GM12872 (cell line): ENCODE results near the gene MAPRE3.
A peak's percentile ranks its signal among the peaks of the same experiment; 100 is the strongest.

Experiments
- TF ChIP-seq, protein P1 (sequence below): IDR thresholded peaks from 3 replicates; pipeline ENCODE4 v1.5.1; 2011; ENCODE audit warnings: low read depth, mild to moderate bottlenecking, low read length, moderate library complexity; ENCODE audit not compliant: insufficient read depth

Gene MAPRE3

DNA sequence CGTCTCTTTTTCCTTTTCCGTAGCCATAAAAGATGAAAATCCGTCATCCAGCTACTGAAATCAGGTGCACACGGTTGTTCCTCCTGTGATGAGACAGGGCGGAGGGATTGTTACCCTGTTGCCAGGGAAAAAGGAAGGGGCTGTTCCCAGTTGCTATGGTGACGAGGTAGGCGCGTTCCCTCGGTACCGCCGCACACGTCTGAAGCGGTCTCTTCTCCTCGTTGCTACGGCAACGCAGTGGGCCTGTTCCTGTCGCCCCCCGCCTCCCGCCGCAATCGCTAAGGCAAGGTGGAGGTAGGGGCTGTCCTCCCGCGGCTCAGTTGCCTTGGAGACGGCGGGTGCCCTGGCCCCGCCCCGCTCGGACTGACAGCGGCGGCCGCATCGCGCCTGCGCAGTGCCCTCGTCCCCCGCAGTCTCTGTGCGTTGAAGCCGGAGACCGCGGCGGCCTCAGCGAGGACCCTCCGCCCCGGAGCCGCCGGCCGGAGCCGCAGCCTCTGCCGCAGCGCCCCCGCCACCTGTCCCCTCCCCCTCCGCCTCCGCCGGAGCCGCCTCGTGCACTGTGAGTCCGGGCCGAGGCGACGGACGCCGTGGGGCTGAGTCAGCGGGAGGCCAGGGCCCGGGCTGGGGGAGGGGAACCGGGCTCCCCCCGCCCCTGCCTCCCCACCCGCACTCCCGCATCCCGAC is at the start of gene MAPRE3:
TSS of gene MAPRE3 (plus strand) at position 394 of the 684 bp plus-strand sequence. CDS start 51,582 bp downstream, outside the sequence.
- TF ChIP-seq, protein P1, sequence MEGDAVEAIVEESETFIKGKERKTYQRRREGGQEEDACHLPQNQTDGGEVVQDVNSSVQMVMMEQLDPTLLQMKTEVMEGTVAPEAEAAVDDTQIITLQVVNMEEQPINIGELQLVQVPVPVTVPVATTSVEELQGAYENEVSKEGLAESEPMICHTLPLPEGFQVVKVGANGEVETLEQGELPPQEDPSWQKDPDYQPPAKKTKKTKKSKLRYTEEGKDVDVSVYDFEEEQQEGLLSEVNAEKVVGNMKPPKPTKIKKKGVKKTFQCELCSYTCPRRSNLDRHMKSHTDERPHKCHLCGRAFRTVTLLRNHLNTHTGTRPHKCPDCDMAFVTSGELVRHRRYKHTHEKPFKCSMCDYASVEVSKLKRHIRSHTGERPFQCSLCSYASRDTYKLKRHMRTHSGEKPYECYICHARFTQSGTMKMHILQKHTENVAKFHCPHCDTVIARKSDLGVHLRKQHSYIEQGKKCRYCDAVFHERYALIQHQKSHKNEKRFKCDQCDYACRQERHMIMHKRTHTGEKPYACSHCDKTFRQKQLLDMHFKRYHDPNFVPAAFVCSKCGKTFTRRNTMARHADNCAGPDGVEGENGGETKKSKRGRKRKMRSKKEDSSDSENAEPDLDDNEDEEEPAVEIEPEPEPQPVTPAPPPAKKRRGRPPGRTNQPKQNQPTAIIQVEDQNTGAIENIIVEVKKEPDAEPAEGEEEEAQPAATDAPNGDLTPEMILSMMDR = no peak

DNA sequence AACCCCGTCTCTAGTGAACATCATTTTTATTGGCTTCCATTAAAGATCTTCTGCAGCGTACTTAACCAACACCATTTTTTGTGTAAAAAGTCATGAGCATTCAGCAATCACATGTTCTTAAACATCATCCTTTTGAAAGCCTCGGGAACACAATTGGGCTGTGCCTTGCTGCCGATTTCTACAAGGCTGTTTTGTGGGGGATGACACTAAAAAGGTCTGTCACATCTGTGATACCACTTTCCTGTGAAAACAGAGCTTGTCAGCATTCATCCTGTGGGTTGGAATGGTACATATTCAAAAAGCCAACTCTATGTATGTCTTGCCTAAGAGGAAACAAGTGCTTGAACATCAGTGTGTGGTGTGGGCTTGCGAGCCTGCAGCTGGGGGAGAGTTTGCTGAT is 49.1 kb upstream of the MAPRE3 start:
- TF ChIP-seq, protein P1 = no peak

DNA sequence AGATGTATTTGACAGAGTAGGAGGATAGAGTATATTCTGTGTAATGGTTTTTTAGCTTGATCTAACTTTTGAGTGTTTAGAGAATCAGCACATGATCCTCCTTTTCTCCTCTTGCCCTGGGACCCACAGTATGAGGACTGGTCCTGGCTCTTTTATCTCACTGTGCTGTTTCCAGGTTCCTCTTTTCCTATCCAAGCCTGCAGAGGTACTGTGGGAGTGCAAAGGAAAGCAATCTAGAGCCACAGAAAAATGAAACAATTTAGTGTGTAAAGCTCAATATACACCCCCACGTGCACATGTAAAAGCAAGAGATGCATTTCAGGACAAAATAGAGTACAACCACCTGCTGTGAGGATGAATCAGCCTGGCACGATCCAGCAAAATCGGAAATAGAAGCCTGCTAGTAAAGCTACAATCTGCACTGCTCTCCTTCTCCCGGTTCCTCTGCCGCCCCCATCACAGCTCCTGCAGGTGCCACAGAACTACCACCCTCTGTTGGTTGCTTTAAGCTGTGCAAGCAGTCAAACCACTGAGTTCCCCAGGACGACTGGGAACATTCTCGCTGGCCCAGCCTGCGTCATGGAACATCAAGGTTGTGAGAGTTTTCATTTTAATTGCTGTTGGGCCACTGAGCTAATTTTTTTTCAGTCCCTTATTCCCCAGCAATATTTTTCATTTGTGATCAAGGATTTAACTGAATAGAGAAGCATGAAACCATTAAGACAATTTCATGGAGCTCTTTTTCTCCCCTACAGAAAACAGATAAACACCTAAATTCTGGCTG is 47.8 kb upstream of the MAPRE3 start:
- TF ChIP-seq, protein P1 = peak; percentile 76

DNA sequence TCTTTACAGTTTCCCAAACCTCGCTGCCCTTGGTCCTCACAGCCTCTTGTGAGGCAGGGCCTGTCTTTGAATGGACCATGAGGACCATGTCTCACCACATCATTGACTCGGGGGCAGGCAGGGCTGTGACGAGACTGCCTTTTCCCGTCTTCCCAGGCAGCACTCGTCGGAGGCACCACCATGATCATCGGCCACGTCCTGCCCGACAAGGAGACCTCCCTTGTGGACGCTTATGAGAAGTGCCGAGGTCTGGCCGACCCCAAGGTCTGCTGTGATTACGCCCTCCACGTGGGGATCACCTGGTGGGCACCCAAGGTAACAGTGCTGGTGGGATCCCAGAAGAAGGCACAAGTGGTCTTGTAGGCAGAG is 45.7 kb upstream of the MAPRE3 start:
- TF ChIP-seq, protein P1 = no peak

DNA sequence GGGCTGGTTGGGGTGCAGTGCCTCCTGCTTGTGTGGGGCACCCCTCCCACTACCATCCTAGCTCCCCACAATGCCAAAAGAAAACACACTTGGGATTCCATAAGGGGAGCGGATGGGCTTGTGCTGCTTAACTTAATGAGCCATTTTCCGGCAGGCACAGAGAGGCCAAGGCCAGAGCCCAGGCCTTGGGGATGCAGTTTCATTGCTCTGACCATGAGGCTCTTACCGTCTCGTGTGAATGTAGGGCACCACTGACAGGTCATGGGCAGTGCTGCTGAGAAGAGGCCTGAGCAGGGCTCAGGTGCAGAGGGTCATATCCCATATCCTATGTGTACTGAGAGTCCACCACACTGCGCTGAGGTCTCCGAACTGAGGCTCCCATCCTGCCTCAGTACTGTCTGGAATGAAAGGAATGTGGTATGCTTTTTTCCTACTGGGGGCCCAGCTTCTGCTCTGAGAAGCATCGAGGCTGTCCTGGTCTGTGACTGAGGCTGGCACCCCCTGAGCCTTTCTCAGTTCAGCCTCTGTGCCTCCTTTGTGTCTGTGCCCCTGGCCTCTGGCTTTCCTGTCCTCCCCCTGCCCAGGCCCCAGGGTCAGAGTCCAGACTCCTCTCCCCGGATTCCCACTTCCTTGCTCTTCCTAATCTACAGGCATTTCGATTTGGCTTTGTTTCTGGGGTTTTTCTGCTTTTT is 45.2 kb upstream of the MAPRE3 start:
- TF ChIP-seq, protein P1 = no peak

DNA sequence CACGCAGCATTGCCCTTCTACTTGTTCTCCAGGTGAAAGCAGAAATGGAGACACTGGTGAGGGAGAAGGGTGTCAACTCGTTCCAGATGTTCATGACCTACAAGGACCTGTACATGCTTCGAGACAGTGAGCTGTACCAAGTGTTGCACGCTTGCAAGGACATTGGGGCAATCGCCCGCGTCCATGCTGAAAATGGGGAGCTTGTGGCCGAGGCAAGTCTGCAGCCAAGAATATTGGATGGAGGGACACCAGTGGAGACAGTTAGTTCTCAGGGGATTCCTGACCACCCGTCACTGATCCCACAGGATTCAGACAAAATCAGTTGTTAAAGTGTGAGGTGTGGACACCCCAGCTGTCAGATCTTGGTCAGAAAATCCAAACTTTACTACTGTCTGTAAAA is 43.2 kb upstream of the MAPRE3 start:
- TF ChIP-seq, protein P1 = no peak

DNA sequence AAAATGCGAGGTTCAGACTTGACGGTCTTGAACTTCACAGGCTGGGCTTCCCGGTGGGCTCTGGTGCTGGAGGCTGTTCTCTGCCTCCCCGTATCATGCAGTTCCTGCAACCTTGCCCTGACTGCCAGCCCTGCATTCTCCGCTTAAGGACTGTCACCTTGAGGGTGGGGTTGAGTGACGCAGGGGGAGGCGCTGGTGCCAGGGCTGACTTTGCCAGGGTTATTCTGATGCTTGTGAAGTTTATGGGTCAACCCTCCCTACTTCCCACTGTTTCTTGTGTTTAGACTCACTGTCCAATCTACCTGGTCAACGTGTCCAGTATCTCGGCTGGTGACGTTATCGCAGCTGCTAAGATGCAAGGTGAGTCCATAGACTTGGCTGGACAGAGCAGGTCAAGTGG is 37.5 kb upstream of the MAPRE3 start:
- TF ChIP-seq, protein P1 = no peak
